ENCODE data around the gene DLG2.

The DLG2 gene

GRCh38 chr11:83990160-83990733 is 1636.9 kb downstream of the DLG2 start:
- DNase-seq (ENCODE audit: low read depth): no peak

GRCh38 chr11:83982825-83983224 is 1644.3 kb downstream of the DLG2 start:
- no peak for DNase-seq (ENCODE audit: low read depth)

- no peak for DNase-seq (ENCODE audit: low read depth)
Observed at GRCh38 chr11:83979593-83979992, 1647.6 kb downstream of the DLG2 start.

- DNase-seq (ENCODE audit: low read depth): no peak
Observed at GRCh38 chr11:83978942-83979341, 1648.2 kb downstream of the DLG2 start.

GRCh38 chr11:83976086-83976485 is 1651.1 kb downstream of the DLG2 start:
- no peak for DNase-seq (ENCODE audit: low read depth)

GRCh38 chr11:83972536-83972935 is 1654.6 kb downstream of the DLG2 start:
- no peak for DNase-seq (ENCODE audit: low read depth)

- DNase-seq (ENCODE audit: low read depth): no peak
Observed at GRCh38 chr11:83971063-83971462, 1656.1 kb downstream of the DLG2 start.

GRCh38 chr11:83970061-83970671 is 1657.0 kb downstream of the DLG2 start:
- no peak for DNase-seq (ENCODE audit: low read depth)

GRCh38 chr11:83957038-83957900 is 1669.9 kb downstream of the DLG2 start:
- no peak for DNase-seq (ENCODE audit: low read depth)

- DNase-seq (ENCODE audit: low read depth): no peak
Observed at GRCh38 chr11:83956119-83956697, 1670.9 kb downstream of the DLG2 start.

- no peak for DNase-seq (ENCODE audit: low read depth)
Observed at GRCh38 chr11:83954780-83955179, 1672.4 kb downstream of the DLG2 start.

GRCh38 chr11:83951521-83951920 is 1675.6 kb downstream of the DLG2 start:
- DNase-seq (ENCODE audit: low read depth): no peak

GRCh38 chr11:83948200-83948599 is 1678.9 kb downstream of the DLG2 start:
- DNase-seq (ENCODE audit: low read depth): no peak

- no peak for DNase-seq (ENCODE audit: low read depth)
Observed at GRCh38 chr11:83945976-83946375, 1681.2 kb downstream of the DLG2 start.

- DNase-seq (ENCODE audit: low read depth): no peak
Observed at GRCh38 chr11:83941050-83941449, 1686.1 kb downstream of the DLG2 start.

- DNase-seq (ENCODE audit: low read depth): no peak
Observed at GRCh38 chr11:83938148-83938547, 1689.0 kb downstream of the DLG2 start.

- DNase-seq (ENCODE audit: low read depth): no peak
Observed at GRCh38 chr11:83933008-83933407, 1694.1 kb downstream of the DLG2 start.

- no peak for DNase-seq (ENCODE audit: low read depth)
Observed at GRCh38 chr11:83927422-83927821, 1699.7 kb downstream of the DLG2 start.

- DNase-seq (ENCODE audit: low read depth): no peak
Observed at GRCh38 chr11:83924795-83925542, 1702.2 kb downstream of the DLG2 start.

- no peak for DNase-seq (ENCODE audit: low read depth)
Observed at GRCh38 chr11:83923961-83924360, 1703.2 kb downstream of the DLG2 start.

- DNase-seq (ENCODE audit: low read depth): no peak
Observed at GRCh38 chr11:83922953-83923352, 1704.2 kb downstream of the DLG2 start.

- DNase-seq (ENCODE audit: low read depth): no peak
Observed at GRCh38 chr11:83922318-83922717, 1704.8 kb downstream of the DLG2 start.

Data from activated gamma-delta T cell treated with anti-CD3 and anti-CD28 coated beads, Interleukin-2, amount 50 U/mL, for 16 hours (primary cell).